Inferior parietal cortex (tissue), 1 donor: ENCODE measurements around the gene WAC.
"Not testable (repeated sequence)": the region's sequence is repeated elsewhere in the genome, so short reads cannot be mapped to it uniquely, and the experiment has no call there.

Source experiments
- DNase-seq: peaks from one replicate; pipeline ENCODE4 v3.0.0-alpha.2; 2016; ENCODE audit errors: extremely low spot score

The WAC gene

DNA sequence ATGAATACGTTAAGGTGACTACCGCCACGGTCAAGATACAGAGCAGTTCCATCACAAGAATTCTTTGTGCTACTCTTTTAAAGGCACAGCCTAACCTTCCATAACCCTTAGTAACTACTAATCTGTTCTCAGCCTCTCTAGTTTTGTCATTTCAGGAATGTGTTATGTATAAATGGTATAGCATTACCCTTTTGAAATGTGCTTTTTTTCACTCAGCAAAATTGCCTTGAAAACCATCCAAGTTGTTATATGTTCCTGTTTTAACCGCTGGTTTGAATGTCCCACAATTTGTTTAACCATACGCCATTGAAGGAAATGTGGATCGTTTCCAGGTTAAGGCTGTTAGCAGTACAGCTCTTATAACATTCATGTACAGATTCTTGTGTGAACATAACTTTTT lies 32.0 kb downstream of the WAC start:
- DNase-seq, result no peak

- no peak for DNase-seq
Measured at GRCh38 chr10:28566458-28567015, 33.6 kb downstream of the WAC start.

- peak; percentile 44 for DNase-seq
Measured at GRCh38 chr10:28569506-28570159, 36.7 kb downstream of the WAC start.

GRCh38 chr10:28570598-28570997 lies 37.7 kb downstream of the WAC start:
- DNase-seq, result no peak

GRCh38 chr10:28571265-28571664 lies 38.3 kb downstream of the WAC start:
- no peak for DNase-seq

DNA sequence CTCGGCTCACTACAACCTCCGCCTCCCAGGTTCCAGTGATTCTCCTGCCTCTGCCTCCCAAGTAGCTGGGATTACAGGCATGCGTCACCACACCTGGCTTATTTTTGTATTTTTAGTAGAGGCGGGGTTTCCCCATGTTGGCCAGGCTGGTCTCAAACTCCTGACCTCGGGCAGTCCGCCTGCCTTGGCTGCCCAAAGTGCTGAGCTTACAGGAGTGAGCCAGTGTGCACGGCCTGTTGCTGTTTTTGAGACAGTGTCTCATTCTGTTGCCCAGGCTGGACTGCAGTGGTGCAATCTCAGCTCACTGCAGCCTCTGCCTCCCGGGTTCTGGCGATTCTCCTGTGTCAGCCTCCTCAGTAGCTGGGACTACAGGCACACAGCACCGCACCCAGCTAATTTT lies 41.3 kb downstream of the WAC start:
- not testable (repeated sequence) for DNase-seq

GRCh38 chr10:28575852-28576251 lies 42.9 kb downstream of the WAC start:
- DNase-seq, result no peak

- DNase-seq, result no peak
Measured at GRCh38 chr10:28577506-28577905, 44.6 kb downstream of the WAC start.

DNA sequence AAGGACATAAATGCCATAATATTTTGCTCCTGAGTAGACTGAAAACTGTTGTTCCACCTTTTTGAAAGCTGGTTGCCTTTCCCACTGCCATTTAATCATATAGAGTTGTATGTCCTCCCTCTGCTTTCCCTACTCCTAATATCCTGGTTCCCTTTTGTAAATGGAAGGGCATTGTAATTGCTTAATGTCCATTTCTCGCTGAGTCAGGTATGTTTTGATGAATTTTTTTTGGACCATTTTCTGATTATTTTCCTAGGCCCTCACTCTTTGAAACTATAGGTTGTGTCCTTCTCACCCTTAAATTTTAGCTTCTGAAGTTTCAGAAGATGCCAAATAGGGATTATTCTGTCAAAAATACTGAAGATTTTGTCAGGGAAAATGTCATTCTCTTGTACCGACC lies 45.5 kb downstream of the WAC start:
- DNase-seq, result no peak

- DNase-seq, result no peak
Measured at GRCh38 chr10:28580825-28581224, 47.9 kb downstream of the WAC start.

DNA sequence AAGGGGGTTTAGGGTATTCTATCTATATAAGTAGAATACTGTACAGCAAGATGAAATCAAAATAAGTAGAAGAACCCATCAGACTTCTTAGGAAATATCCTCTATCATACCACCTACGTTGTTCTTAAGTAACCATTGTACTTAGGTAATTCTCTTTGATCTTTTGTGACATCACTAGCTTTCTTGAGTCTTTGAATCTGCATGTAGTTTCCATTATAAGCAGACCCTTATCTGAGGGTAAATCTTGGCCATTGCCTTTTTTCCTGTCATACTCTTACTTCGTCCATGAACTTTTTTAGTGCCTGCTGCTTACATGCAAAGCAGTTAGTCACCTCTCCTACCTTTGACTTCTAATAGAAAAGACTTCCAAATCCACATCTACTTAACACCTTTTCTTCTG lies 49.0 kb downstream of the WAC start:
- no peak for DNase-seq

DNA sequence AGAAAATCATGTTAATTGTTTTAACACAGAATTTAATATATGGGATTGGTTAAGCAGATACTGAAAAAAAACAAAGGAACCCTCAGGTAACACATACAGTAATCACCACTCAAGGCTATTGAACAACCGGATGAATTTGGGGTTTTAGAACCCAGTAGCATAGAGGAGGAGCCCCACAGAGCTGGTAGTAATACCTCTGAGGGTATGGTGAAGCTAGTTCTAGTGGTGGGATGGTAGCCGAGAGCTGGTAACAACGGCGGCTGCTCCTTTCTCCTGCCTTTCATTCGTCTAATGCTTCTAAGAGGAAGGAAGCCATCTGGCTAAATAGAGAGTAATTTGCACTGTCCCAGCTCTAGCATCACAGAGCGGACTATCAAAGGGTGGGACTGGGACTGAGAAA lies 52.2 kb downstream of the WAC start:
- DNase-seq, result no peak

DNA sequence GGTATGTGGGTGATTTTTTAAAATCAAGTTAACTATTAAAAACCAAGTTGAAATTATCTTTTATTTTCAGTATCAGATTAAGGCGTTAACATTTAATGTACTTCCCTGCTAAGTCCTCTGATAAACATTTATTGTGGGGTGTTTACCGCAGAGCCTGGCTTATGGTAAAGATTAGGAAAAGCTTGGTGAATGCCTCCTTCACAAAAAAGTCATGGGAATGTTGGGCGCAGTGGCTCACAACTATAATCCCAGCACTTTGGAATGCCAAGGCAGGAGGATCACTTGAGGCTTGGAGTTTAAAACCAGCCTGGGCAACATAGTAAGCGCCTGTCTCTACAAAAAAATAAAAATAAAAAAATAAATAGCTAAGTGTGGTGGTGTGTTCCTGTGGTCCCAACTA lies 53.3 kb downstream of the WAC start:
- no peak for DNase-seq

GRCh38 chr10:28587270-28587969 lies 54.5 kb downstream of the WAC start:
- DNase-seq, result no peak

DNA sequence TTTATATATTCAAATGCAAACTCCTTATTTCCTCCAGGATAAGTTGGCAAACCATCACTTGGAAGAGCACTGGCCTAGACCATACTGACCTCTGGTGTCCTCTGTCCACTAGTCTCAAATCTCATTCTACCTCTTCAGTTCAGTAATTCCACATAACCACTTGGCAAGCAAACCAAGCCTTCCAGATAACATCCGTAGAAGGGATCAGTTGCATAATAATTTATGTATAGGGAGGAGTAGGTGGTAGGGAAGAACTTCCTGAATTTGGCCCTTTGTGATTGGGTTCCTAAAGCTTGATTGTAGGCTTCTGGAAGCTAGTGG lies 55.0 kb downstream of the WAC start:
- no peak for DNase-seq

DNA sequence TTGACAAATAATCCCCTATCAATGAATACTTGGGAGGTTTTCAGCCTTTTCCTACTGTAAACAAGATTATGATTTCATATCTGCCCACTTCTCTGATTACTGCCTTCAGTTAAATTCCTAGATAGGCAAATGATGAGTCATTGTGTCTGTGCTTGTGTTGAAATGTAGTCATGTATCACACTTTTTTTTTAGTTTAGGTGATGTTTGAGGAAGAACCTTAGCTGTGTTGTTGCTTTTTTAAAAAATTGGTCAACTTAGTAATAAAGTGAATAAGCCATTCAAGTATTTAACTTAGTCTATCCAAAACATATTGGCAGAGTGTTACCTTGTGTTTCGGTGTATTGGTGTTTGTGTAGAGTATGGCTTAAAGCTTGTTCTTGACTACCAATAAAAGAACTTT lies 60.0 kb downstream of the WAC start:
- DNase-seq, result no peak

GRCh38 chr10:28593811-28594210 lies 60.9 kb downstream of the WAC start:
- DNase-seq, result no peak

- DNase-seq, result no peak
Measured at GRCh38 chr10:28594406-28594805, 61.5 kb downstream of the WAC start.

- DNase-seq, result no peak
Measured at GRCh38 chr10:28595613-28596012, 62.7 kb downstream of the WAC start.

- no peak for DNase-seq
Measured at GRCh38 chr10:28600056-28600455, 67.1 kb downstream of the WAC start.

GRCh38 chr10:28601012-28601411 lies 68.1 kb downstream of the WAC start:
- no peak for DNase-seq

- DNase-seq, result no peak
Measured at GRCh38 chr10:28604567-28605536, 71.9 kb downstream of the WAC start.
